Right atrium auricular region (tissue), 2 donors: ENCODE results near the gene CBARP. TPM values are rescaled to one million over a fixed set of nuclear protein-coding genes. Genes with fewer than 3 reads are reported as not detected.
A peak's percentile ranks its signal among the peaks of the same experiment; 100 is the strongest.
"Not testable (repeated sequence)": the region's sequence is repeated elsewhere in the genome, so short reads cannot be mapped to it uniquely, and the experiment has no call there.

Experiments used
- DNase-seq: peaks from one replicate; pipeline ENCODE4 v3.0.0-alpha.2; 2019; ENCODE audit warnings: low spot score
- H3K27ac ChIP-seq, 2 donors: fragments of 200-600 bp; sonication (generic); 1 replicate in 1 of 2; 2 replicates in 1 of 2; pipeline ENCODE4 v1.5.1; 2016 to 2019
- H3K27me3 ChIP-seq, 2 donors: fragments of 200-600 bp; sonication (generic); one replicate each; pipeline versions ENCODE4 v1.5.1 to v1.6.0; 2017 to 2019
- H3K36me3 ChIP-seq: fragments of 200-600 bp; sonication (generic); one replicate; pipeline ENCODE4 v1.5.1; 2016
- H3K4me1 ChIP-seq, 2 donors: fragments of 200-600 bp; sonication (generic); one replicate each; pipeline versions ENCODE4 v1.5.1 to v1.6.0; 2017 to 2019
- H3K4me3 ChIP-seq, 2 donors: fragments of 200-600 bp; sonication (generic); 1 replicate in 1 of 2; 2 replicates in 1 of 2; pipeline ENCODE4 v1.5.1; 2017 to 2019; ENCODE audit warnings: mild to moderate bottlenecking in 1 of 2, moderate library complexity in 1 of 2
- H3K9me3 ChIP-seq, 2 donors: fragments of 200-600 bp; sonication (generic); one replicate each; pipeline ENCODE4 v1.5.1; 2019
- total RNA-seq, 2 donors: library from RNA; depleted of rRNA; stranded (reverse); fragments of >200 nt; gene quantifications; one replicate each; pipeline ENCODE4 v1.1.0, GENCODE V29; 2016
- TF ChIP-seq, protein P1 (sequence below), 2 donors: fragments of 200-600 bp; sonication (generic); IDR thresholded peaks; one replicate each; pipeline ENCODE4 v1.5.1; 2019; ENCODE audit warnings: antibody characterized with exemption in 2 of 2

CBARP gene
- total RNA-seq, 2 donors from 2014 or later = 2.4 to 2.6 TPM

DNA sequence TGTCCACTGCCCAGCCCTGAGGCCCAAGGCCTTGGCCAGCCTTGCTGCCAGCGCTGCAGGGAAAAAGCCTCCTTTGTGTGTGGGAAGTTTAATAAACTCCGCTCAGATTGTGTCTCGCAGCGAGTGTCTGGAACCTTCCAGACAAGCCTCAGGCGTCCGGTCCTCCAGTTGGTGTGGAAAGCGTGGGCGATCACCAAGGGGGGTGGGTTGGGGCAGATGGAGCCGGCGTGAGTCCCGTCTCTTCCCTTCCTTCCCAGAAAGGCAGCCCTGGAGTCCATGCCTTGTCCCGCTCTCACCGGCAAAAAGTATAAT is 27.6 kb downstream of the CBARP start:
- Histone ChIP-seq H3K4me3 (no peak overlapping the region), H3K9me3 (no peaks in the 10 kb centered on the region), H3K27ac (peak overlapping the region; percentile 59 to 95), H3K4me1 (peaks cover 0 to 74% of the 10 kb centered on the region in 2 donors), H3K27me3 (no peaks in the 10 kb centered on the region), H3K36me3 (no peaks in the 10 kb centered on the region)
- TF ChIP-seq, protein P1, sequence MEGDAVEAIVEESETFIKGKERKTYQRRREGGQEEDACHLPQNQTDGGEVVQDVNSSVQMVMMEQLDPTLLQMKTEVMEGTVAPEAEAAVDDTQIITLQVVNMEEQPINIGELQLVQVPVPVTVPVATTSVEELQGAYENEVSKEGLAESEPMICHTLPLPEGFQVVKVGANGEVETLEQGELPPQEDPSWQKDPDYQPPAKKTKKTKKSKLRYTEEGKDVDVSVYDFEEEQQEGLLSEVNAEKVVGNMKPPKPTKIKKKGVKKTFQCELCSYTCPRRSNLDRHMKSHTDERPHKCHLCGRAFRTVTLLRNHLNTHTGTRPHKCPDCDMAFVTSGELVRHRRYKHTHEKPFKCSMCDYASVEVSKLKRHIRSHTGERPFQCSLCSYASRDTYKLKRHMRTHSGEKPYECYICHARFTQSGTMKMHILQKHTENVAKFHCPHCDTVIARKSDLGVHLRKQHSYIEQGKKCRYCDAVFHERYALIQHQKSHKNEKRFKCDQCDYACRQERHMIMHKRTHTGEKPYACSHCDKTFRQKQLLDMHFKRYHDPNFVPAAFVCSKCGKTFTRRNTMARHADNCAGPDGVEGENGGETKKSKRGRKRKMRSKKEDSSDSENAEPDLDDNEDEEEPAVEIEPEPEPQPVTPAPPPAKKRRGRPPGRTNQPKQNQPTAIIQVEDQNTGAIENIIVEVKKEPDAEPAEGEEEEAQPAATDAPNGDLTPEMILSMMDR (IDR thresholded peaks at IDR 0.05) = no peak
- DNase-seq = no peak

DNA sequence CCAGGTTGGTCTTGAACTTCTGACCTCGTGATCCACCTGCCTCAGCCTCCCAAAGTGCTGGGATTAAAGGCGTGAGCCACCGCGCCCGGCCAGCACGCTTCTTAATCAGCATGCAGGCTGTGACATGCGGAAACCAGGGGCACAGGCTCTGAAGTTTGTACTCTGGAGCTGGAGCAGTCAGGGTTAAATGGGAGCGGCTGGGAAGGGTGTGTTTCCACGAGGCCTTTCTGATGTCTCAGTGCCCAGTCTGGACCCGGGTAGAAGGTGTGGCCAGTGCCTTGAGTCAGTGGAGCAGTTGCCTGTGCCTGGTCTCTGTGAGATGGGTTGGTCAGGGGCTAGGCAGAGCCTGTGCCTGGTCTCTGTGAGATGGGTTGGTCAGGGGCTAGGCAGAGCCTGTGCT is 29.0 kb downstream of the CBARP start:
- not testable (repeated sequence) for H3K9me3 ChIP-seq, DNase-seq, H3K27me3 ChIP-seq, H3K36me3 ChIP-seq, H3K4me3 ChIP-seq
- H3K4me1 ChIP-seq = peaks cover 0 to 66% of the 10 kb centered on the region in 2 donors
- H3K27ac ChIP-seq = peak overlapping the region; percentile 59 to 95

DNA sequence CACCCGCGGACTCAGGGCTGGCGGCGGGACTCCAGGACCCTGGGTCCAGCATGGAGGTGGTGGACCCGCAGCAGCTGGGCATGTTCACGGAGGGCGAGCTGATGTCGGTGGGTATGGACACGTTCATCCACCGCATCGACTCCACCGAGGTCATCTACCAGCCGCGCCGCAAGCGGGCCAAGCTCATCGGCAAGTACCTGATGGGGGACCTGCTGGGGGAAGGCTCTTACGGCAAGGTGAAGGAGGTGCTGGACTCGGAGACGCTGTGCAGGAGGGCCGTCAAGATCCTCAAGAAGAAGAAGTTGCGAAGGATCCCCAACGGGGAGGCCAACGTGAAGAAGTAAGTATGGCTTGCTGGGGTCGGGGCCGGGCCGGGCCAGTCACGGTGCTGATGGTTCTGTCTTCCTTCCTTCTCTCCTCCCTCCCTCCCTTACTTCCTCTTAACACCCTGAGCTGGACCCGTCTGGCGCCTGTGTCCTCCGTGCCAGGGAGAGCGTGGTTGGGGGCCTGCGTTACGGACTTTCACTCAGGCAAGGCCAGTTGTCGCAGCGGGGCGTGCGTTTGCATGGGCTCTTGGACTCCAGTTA is 30.8 kb downstream of the CBARP start:
- H3K9me3 ChIP-seq = no peaks in the 10 kb centered on the region
- H3K4me1 ChIP-seq = peaks cover 0 to 58% of the 10 kb centered on the region in 2 donors
- TF ChIP-seq, protein P1 (IDR thresholded peaks at IDR 0.05) = no peak
- H3K27me3 ChIP-seq = no peaks in the 10 kb centered on the region
- H3K36me3 ChIP-seq = no peaks in the 10 kb centered on the region
- DNase-seq = no peak
- peak overlapping the region; percentile 79 for H3K4me3 ChIP-seq
- peak overlapping the region; percentile 89 to 95 for H3K27ac ChIP-seq

DNA sequence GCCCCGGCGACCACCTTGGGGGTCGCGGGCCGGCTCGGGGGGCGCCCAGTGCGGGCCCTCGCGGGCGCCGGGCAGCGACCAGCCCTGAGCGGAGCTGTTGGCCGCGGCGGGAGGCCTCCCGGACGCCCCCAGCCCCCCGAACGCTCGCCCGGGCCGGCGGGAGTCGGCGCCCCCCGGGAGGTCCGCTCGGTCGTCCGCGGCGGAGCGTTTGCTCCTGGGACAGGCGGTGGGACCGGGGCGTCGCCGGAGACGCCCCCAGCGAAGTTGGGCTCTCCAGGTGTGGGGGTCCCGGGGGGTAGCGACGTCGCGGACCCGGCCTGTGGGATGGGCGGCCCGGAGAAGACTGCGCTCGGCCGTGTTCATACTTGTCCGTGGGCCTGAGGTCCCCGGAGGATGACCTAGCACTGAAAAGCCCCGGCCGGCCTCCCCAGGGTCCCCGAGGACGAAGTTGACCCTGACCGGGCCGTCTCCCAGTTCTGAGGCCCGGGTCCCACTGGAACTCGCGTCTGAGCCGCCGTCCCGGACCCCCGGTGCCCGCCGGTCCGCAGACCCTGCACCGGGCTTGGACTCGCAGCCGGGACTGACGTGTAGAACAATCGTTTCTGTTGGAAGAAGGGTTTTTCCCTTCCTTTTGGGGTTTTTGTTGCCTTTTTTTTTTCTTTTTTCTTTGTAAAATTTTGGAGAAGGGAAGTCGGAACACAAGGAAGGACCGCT is 31.5 kb downstream of the CBARP start:
- DNase-seq = no peak
- no peaks in the 10 kb centered on the region for H3K27me3 ChIP-seq

DNA sequence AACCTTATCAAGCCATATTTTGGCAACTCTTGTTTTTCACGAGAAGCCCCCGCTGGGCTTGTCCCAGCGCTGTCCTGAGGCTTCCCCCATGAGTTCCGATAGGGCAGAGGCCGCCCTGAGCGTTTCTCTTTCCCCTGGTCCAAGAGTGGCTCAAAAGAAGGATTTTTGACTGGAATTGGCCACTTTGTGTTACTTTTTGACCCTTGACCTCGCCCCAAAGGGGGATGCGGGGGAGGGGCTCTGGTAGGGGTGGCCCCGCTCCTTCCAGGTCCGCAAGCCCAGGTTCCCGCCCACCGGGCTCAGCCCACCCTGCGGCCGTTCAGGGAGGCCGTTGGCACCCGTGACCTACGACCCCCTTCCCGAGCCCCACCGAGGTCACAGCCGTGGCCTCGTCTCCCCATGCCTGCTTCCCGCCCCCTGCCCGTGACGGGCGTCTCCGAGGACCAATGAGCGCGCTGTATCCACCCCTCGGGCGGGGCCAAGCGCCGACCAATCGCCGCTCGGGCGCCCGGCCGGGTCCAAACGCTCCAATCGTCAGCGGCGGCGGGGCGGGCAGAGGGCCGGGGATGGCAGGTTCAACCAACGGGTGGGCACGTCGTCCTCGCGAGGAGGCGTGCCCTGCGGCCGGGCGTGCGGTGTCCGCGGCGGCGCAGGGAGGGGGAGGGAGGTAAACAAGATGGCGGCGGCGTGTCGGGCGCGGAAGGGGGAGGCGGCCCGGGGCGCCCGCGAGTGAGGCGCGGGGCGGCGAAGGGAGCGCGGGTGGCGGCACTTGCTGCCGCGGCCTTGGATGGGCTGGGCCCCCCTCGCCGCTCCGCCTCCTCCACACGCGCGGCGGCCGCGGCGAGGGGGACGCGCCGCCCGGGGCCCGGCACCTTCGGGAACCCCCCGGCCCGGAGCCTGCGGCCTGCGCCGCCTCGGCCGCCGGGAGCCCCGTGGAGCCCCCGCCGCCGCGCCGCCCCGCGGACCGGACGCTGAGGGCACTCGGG is 32.4 kb downstream of the CBARP start, which contains the start of gene STK11:
STK11 (plus strand) TSS at position 665 of the 986 bp plus-strand sequence. CDS start 1,136 bp downstream, outside the sequence.
- Histone ChIP-seq H3K4me1 (peaks cover 0 to 42% of the 10 kb centered on the region in 2 donors), H3K27ac (peak within 1 kb of the TSS; percentile 89 to 95), H3K36me3 (no peaks in the 10 kb centered on the region), H3K9me3 (no peaks in the 10 kb centered on the region), H3K4me3 (peak within 1 kb of the TSS; percentile 79), H3K27me3 (no peaks in the 10 kb centered on the region)
- TF ChIP-seq, protein P1 (IDR thresholded peaks at IDR 0.05) = no peak
- peak; percentile 99 for DNase-seq

More for the DNA sequence above, 31.5 kb downstream of the CBARP start:
- H3K4me3 ChIP-seq = peak overlapping the region; percentile 79
- H3K9me3 ChIP-seq = no peaks in the 10 kb centered on the region
- peak overlapping the region; percentile 89 to 95 for H3K27ac ChIP-seq
- TF ChIP-seq, protein P1 (IDR thresholded peaks at IDR 0.05) = no peak
- peaks cover 0 to 51% of the 10 kb centered on the region in 2 donors for H3K4me1 ChIP-seq
- no peaks in the 10 kb centered on the region for H3K36me3 ChIP-seq

DNA sequence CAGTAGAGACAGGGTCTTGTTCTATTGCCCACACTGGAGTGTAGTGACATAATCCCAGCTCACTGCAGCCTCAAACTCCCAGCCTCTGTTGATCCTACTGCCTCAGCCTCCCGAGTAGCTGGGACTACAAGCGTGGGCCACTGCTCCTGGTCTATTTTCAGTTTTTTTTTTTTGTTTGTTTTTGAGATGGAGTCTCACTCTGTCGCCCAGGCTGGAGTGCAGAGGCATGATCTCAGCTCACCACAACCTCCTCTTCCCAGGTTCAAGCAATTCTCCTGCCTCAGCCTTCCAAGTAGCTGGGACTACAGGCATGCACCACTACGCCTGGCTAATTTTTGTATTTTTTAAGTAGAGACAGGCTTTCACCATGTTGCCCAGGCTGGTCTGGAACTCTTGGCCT is 37.2 kb downstream of the CBARP start:
- H3K27me3 ChIP-seq, H3K4me3 ChIP-seq, H3K27ac ChIP-seq, H3K4me1 ChIP-seq, H3K9me3 ChIP-seq, DNase-seq, H3K36me3 ChIP-seq: not testable (repeated sequence)
